ENCODE results near the gene CREB3.

The CREB3 gene

GRCh38 chr9:35727676-35728040 lies 4.8 kb upstream of the CREB3 start:
- no peak for DNase-seq

GRCh38 chr9:35728041-35728971 lies 4.2 kb upstream of the CREB3 start:
- DNase-seq, result peak; percentile 28

GRCh38 chr9:35729101-35729500 lies 3.4 kb upstream of the CREB3 start:
- DNase-seq, result no peak

- no peak for DNase-seq
Observed at GRCh38 chr9:35729700-35730485, 2.6 kb upstream of the CREB3 start.

GRCh38 chr9:35730486-35730854 lies 2.0 kb upstream of the CREB3 start:
- DNase-seq, result no peak

GRCh38 chr9:35731415-35732184 lies 866 bp upstream of the CREB3 start:
- DNase-seq, result peak; percentile 38

GRCh38 chr9:35732800-35733541 lies 505 bp downstream of the CREB3 start:
- DNase-seq, result peak; percentile 14

- DNase-seq, result no peak
Observed at GRCh38 chr9:35734096-35734495, 1.6 kb downstream of the CREB3 start.

- peak; percentile 54 for DNase-seq
Observed at GRCh38 chr9:35736201-35736633, 3.8 kb downstream of the CREB3 start.

- DNase-seq, result no peak
Observed at GRCh38 chr9:35737143-35737542, 4.7 kb downstream of the CREB3 start.

- DNase-seq, result no peak
Observed at GRCh38 chr9:35738186-35738585, 5.7 kb downstream of the CREB3 start.

GRCh38 chr9:35738924-35739323 lies 6.5 kb downstream of the CREB3 start:
- DNase-seq, result no peak

GRCh38 chr9:35740243-35740642 lies 7.8 kb downstream of the CREB3 start:
- no peak for DNase-seq

GRCh38 chr9:35741740-35742139 lies 9.3 kb downstream of the CREB3 start:
- no peak for DNase-seq

GRCh38 chr9:35743452-35743851 lies 11.0 kb downstream of the CREB3 start:
- no peak for DNase-seq

- DNase-seq, result no peak
Observed at GRCh38 chr9:35743880-35744518, 11.5 kb downstream of the CREB3 start.

GRCh38 chr9:35745569-35745968 lies 13.1 kb downstream of the CREB3 start:
- DNase-seq, result no peak

GRCh38 chr9:35746583-35746982 lies 14.1 kb downstream of the CREB3 start:
- DNase-seq, result no peak

- DNase-seq, result no peak
Observed at GRCh38 chr9:35748242-35748857, 15.9 kb downstream of the CREB3 start.

- DNase-seq, result peak; percentile 70
Observed at GRCh38 chr9:35748858-35749514, 16.5 kb downstream of the CREB3 start, which contains the start of the genes GBA2 and RGP1. GBA2 (minus strand) TSS chr9:35749228; CDS start chr9:35748704, 524 bp downstream. RGP1 (plus strand) TSS chr9:35749287; CDS start chr9:35749756, 469 bp downstream.
